ENCODE data around the gene TWNK.

TWNK gene

GRCh38 chr10:100981178-100981772, 6.1 kb upstream of the TWNK start:
- TF ChIP-seq, protein P1, sequence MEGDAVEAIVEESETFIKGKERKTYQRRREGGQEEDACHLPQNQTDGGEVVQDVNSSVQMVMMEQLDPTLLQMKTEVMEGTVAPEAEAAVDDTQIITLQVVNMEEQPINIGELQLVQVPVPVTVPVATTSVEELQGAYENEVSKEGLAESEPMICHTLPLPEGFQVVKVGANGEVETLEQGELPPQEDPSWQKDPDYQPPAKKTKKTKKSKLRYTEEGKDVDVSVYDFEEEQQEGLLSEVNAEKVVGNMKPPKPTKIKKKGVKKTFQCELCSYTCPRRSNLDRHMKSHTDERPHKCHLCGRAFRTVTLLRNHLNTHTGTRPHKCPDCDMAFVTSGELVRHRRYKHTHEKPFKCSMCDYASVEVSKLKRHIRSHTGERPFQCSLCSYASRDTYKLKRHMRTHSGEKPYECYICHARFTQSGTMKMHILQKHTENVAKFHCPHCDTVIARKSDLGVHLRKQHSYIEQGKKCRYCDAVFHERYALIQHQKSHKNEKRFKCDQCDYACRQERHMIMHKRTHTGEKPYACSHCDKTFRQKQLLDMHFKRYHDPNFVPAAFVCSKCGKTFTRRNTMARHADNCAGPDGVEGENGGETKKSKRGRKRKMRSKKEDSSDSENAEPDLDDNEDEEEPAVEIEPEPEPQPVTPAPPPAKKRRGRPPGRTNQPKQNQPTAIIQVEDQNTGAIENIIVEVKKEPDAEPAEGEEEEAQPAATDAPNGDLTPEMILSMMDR (IDR thresholded peaks at IDR 0.05; ENCODE audit: low read depth, low read length), result no peak
- TF ChIP-seq MYC (IDR thresholded peaks at IDR 0.05; ENCODE audit: low read depth, low read length), result no peak
- TF ChIP-seq POLR2A (IDR thresholded peaks at IDR 0.05; ENCODE audit: extremely low read depth, insufficient read length), result no peak
- no peak for TF ChIP-seq MAX (IDR thresholded peaks at IDR 0.05; ENCODE audit: low read depth, low read length)
- no peak for DNase-seq (ENCODE audit: low read depth)
- no peak overlapping the region for H3K4me3 ChIP-seq (ENCODE audit: low read depth, low read length)

DNA sequence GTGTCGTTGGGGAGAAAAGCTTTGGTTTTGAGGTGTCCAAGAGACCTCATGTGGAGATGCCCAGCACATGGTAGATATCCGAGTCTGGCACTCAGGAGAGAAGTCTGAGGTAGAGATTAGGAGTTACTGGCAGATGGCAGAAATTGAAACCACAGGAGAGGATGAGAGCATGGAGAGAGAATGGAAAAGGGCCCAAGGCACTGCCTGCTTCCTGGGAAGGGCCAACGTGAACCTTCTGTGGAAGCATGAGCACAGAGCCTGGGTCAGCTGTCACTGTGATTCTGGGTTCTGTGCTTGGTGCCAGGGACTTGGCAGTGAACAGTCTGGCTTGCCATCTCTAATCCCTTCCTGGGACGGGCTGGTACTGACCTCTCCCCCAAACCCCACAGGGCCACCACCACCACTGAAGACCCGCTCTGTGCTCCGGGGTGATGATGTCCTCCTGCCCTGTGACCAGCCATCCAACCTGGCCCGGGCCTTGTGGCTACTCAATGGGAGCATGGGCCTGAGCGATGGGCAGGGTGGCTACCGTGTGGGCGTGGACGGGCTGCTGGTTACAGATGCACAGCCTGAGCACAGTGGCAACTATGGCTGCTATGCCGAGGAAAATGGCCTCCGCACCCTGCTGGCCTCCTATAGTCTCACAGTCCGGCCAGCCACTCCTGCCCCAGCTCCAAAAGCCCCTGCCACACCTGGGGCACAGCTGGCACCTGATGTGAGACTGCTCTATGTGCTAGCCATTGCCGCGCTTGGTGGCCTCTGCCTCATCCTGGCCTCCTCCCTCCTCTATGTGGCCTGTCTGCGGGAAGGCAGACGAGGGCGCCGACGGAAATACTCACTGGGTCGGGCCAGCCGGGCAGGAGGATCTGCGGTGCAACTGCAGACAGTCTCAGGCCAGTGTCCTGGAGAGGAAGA, 4.2 kb upstream of the TWNK start:
- TF ChIP-seq, protein P1 (IDR thresholded peaks at IDR 0.05; ENCODE audit: low read depth, low read length), result no peak
- TF ChIP-seq POLR2A (IDR thresholded peaks at IDR 0.05; ENCODE audit: extremely low read depth, insufficient read length), result no peak
- TF ChIP-seq MYC (IDR thresholded peaks at IDR 0.05; ENCODE audit: low read depth, low read length), result no peak
- TF ChIP-seq MAX (IDR thresholded peaks at IDR 0.05; ENCODE audit: low read depth, low read length), result no peak
- H3K4me3 ChIP-seq (ENCODE audit: low read depth, low read length), result no peak overlapping the region
- DNase-seq (ENCODE audit: low read depth), result no peak

- TF ChIP-seq MAX (IDR thresholded peaks at IDR 0.05; ENCODE audit: low read depth, low read length) (no peak), POLR2A (IDR thresholded peaks at IDR 0.05; ENCODE audit: extremely low read depth, insufficient read length) (no peak), MYC (IDR thresholded peaks at IDR 0.05; ENCODE audit: low read depth, low read length) (no peak)
- TF ChIP-seq, protein P1 (IDR thresholded peaks at IDR 0.05; ENCODE audit: low read depth, low read length), result no peak
- no peak for DNase-seq (ENCODE audit: low read depth)
- no peak overlapping the region for H3K4me3 ChIP-seq (ENCODE audit: low read depth, low read length)
These were observed 3.3 kb upstream of the TWNK start for GRCh38 chr10:100983868-100984671.

GRCh38 chr10:100984672-100985177, 2.6 kb upstream of the TWNK start:
- TF ChIP-seq MYC (IDR thresholded peaks at IDR 0.05; ENCODE audit: low read depth, low read length), result no peak
- TF ChIP-seq MAX (IDR thresholded peaks at IDR 0.05; ENCODE audit: low read depth, low read length), result no peak
- TF ChIP-seq, protein P1 (IDR thresholded peaks at IDR 0.05; ENCODE audit: low read depth, low read length), result no peak
- no peak for TF ChIP-seq POLR2A (IDR thresholded peaks at IDR 0.05; ENCODE audit: extremely low read depth, insufficient read length)
- DNase-seq (ENCODE audit: low read depth), result no peak
- H3K4me3 ChIP-seq (ENCODE audit: low read depth, low read length), result no peak overlapping the region

GRCh38 chr10:100985336-100985735, 2.0 kb upstream of the TWNK start:
- no peak overlapping the region for H3K4me3 ChIP-seq (ENCODE audit: low read depth, low read length)
- no peak for DNase-seq (ENCODE audit: low read depth)
- TF ChIP-seq POLR2A (IDR thresholded peaks at IDR 0.05; ENCODE audit: extremely low read depth, insufficient read length), result no peak
